SJCRH30 (cell line): ENCODE results near the gene PFN1. TPM values are rescaled to one million over a fixed set of nuclear protein-coding genes. Genes with fewer than 3 reads are reported as not detected.

ENCODE experiments used
- DNase-seq, 2 experiments: peaks; one replicate each; pipeline ENCODE4 v3.0.0-alpha.2; 2015 to 2020
- H3K27ac ChIP-seq: fragments of 250-450 bp; sonication (Bioruptor Pico); 2 replicates; pipeline ENCODE4 v1.5.1; 2020; ENCODE audit warnings: mild to moderate bottlenecking, moderate library complexity
- H3K27me3 ChIP-seq: fragments of 250-450 bp; sonication (Bioruptor Pico); 2 replicates; pipeline ENCODE4 v1.5.1; 2020; ENCODE audit warnings: mild to moderate bottlenecking, moderate library complexity
- H3K36me3 ChIP-seq: fragments of 250-450 bp; sonication (Bioruptor Pico); 2 replicates; pipeline ENCODE4 v1.5.1; 2020; ENCODE audit warnings: mild to moderate bottlenecking, moderate library complexity
- H3K4me1 ChIP-seq: fragments of 250-450 bp; sonication (Bioruptor Pico); 2 replicates; pipeline ENCODE4 v1.5.1; 2020; ENCODE audit warnings: mild to moderate bottlenecking, moderate library complexity
- H3K4me3 ChIP-seq: fragments of 250-450 bp; sonication (Bioruptor Pico); 2 replicates; pipeline ENCODE4 v1.5.1; 2020; ENCODE audit warnings: mild to moderate bottlenecking, moderate library complexity
- H3K9me3 ChIP-seq: fragments of 250-450 bp; sonication (Bioruptor Pico); replicated peaks from 2 replicates; pipeline ENCODE4 v1.5.1; 2020; ENCODE audit warnings: mild to moderate bottlenecking, moderate library complexity
- total RNA-seq: library from RNA; depleted of rRNA; stranded (reverse); fragments of >200 nt; shearing (Covaris generic); gene quantifications from 2 replicates; pipeline ENCODE4 v1.2.3, GENCODE V29; 2014

PFN1 gene
- total RNA-seq, 1 experiment from 2014 or later = 1,061 TPM

- no peaks in the 10 kb centered on the region for H3K9me3 ChIP-seq
These were observed 6.8 kb upstream of the PFN1 start for GRCh38 chr17:4955091-4955490.

GRCh38 chr17:4953451-4953961 is 5.2 kb upstream of the PFN1 start:
- H3K4me1 ChIP-seq = peaks cover 18% of the 10 kb centered on the region
- peak overlapping the region; percentile 96 for H3K4me3 ChIP-seq
- peak overlapping the region; percentile 74 for H3K27ac ChIP-seq
- peaks cover 7% of the 10 kb centered on the region for H3K36me3 ChIP-seq
- H3K9me3 ChIP-seq = no peaks in the 10 kb centered on the region
- peak; percentile 58 to 61 for DNase-seq
- H3K27me3 ChIP-seq = no peaks in the 10 kb centered on the region

More at GRCh38 chr17:4955091-4955490, 6.8 kb upstream of the PFN1 start:
- Histone ChIP-seq H3K36me3 (peaks cover 7% of the 10 kb centered on the region), H3K4me3 (no peak overlapping the region), H3K27me3 (no peaks in the 10 kb centered on the region), H3K27ac (no peak overlapping the region), H3K4me1 (peaks cover 31% of the 10 kb centered on the region)
- no peak for DNase-seq

GRCh38 chr17:4951486-4951885 is 3.2 kb upstream of the PFN1 start:
- Histone ChIP-seq H3K36me3 (peaks cover 23% of the 10 kb centered on the region), H3K4me1 (peaks cover 18% of the 10 kb centered on the region), H3K27ac (peak overlapping the region; percentile 98; the same call in 1 of the 2 replicates), H3K27me3 (no peaks in the 10 kb centered on the region), H3K9me3 (no peaks in the 10 kb centered on the region), H3K4me3 (peak overlapping the region; percentile 96)
- no peak for DNase-seq

- H3K27me3 ChIP-seq = no peaks in the 10 kb centered on the region
- no peaks in the 10 kb centered on the region for H3K9me3 ChIP-seq
- peak within 1 kb of the TSS; percentile 98 for H3K27ac ChIP-seq
- H3K4me3 ChIP-seq = peak within 1 kb of the TSS; percentile 96
- peaks cover 27% of the 10 kb centered on the region for H3K36me3 ChIP-seq
- H3K4me1 ChIP-seq = peaks cover 18% of the 10 kb centered on the region
- DNase-seq = peak; percentile 78
These were observed 2.4 kb upstream of the PFN1 start, which contains the start of gene ENO3 for GRCh38 chr17:4950746-4951204. TSS of gene ENO3 (plus strand) at chr17:4951119. CDS start at chr17:4951830, 711 bp downstream.

- peak; percentile 63 to 70 for DNase-seq
- H3K4me3 ChIP-seq = peak overlapping the region; percentile 96
- H3K9me3 ChIP-seq = no peaks in the 10 kb centered on the region
- no peaks in the 10 kb centered on the region for H3K27me3 ChIP-seq
- H3K27ac ChIP-seq = peak overlapping the region; percentile 98
- peaks cover 23% of the 10 kb centered on the region for H3K4me1 ChIP-seq
- H3K36me3 ChIP-seq = peaks cover 33% of the 10 kb centered on the region
These were observed 1.9 kb upstream of the PFN1 start for GRCh38 chr17:4950075-4950745.

- peak overlapping the region; percentile 98 for H3K27ac ChIP-seq
- no peaks in the 10 kb centered on the region for H3K27me3 ChIP-seq
- H3K36me3 ChIP-seq = peaks cover 40% of the 10 kb centered on the region
- H3K4me1 ChIP-seq = peaks cover 30% of the 10 kb centered on the region
- H3K4me3 ChIP-seq = peak overlapping the region; percentile 96
- DNase-seq = peak; percentile 81 to 85
- H3K9me3 ChIP-seq = no peaks in the 10 kb centered on the region
These were observed 1.2 kb upstream of the PFN1 start for GRCh38 chr17:4949321-4950074.

- no peaks in the 10 kb centered on the region for H3K27me3 ChIP-seq
- H3K27ac ChIP-seq = peak overlapping the region; percentile 98
- DNase-seq = peak; percentile 74 to 76
- H3K36me3 ChIP-seq = peaks cover 40% of the 10 kb centered on the region
- H3K4me1 ChIP-seq = peaks cover 26% of the 10 kb centered on the region
- no peaks in the 10 kb centered on the region for H3K9me3 ChIP-seq
- peak overlapping the region; percentile 96 for H3K4me3 ChIP-seq
These were observed 596 bp upstream of the PFN1 start for GRCh38 chr17:4948931-4949320.

- Histone ChIP-seq H3K36me3 (peaks cover 40% of the 10 kb centered on the region), H3K27ac (peak overlapping the region; percentile 98), H3K4me1 (peaks cover 14% of the 10 kb centered on the region), H3K4me3 (peak overlapping the region; percentile 96), H3K9me3 (no peaks in the 10 kb centered on the region), H3K27me3 (no peaks in the 10 kb centered on the region)
- DNase-seq = peak; percentile 62 to 75
These were observed 742 bp downstream of the PFN1 start for GRCh38 chr17:4947411-4948165.

- Histone ChIP-seq H3K36me3 (peaks cover 40% of the 10 kb centered on the region), H3K27me3 (no peaks in the 10 kb centered on the region), H3K4me3 (peak overlapping the region; percentile 96), H3K4me1 (peaks cover 12% of the 10 kb centered on the region), H3K9me3 (no peaks in the 10 kb centered on the region), H3K27ac (peak overlapping the region; percentile 98)
- no peak for DNase-seq
These were observed 1.3 kb downstream of the PFN1 start for GRCh38 chr17:4947010-4947410.

- Histone ChIP-seq H3K36me3 (peaks cover 40% of the 10 kb centered on the region), H3K4me1 (peaks cover 12% of the 10 kb centered on the region), H3K4me3 (peak overlapping the region; percentile 96), H3K9me3 (no peaks in the 10 kb centered on the region), H3K27ac (peak overlapping the region; percentile 98), H3K27me3 (no peaks in the 10 kb centered on the region)
- DNase-seq = no peak
These were observed 1.9 kb downstream of the PFN1 start for GRCh38 chr17:4946312-4946976.

GRCh38 chr17:4945944-4946280 is 2.4 kb downstream of the PFN1 start:
- Histone ChIP-seq H3K4me1 (peaks cover 12% of the 10 kb centered on the region), H3K27ac (peak overlapping the region; percentile 98)
- DNase-seq = peak; percentile 77 to 92

GRCh38 chr17:4945176-4945943 is 3.0 kb downstream of the PFN1 start:
- H3K4me3 ChIP-seq = peak overlapping the region; percentile 96
- H3K27me3 ChIP-seq = no peaks in the 10 kb centered on the region
- H3K4me1 ChIP-seq = peaks cover 12% of the 10 kb centered on the region
- peak overlapping the region; percentile 98 for H3K27ac ChIP-seq
- peaks cover 40% of the 10 kb centered on the region for H3K36me3 ChIP-seq
- H3K9me3 ChIP-seq = no peaks in the 10 kb centered on the region
- peak; percentile 81 for DNase-seq

More at GRCh38 chr17:4945944-4946280, 2.4 kb downstream of the PFN1 start:
- Histone ChIP-seq H3K4me3 (peak overlapping the region; percentile 96), H3K36me3 (peaks cover 40% of the 10 kb centered on the region), H3K27me3 (no peaks in the 10 kb centered on the region), H3K9me3 (no peaks in the 10 kb centered on the region)

- Histone ChIP-seq H3K4me1 (peaks cover 12% of the 10 kb centered on the region), H3K27ac (peak overlapping the region; percentile 98), H3K27me3 (no peaks in the 10 kb centered on the region), H3K36me3 (peaks cover 40% of the 10 kb centered on the region), H3K9me3 (no peaks in the 10 kb centered on the region), H3K4me3 (no peak overlapping the region)
- no peak for DNase-seq
These were observed 3.7 kb downstream of the PFN1 start for GRCh38 chr17:4944554-4945175.
